ENCODE data around the gene HNF4A. TPM values are rescaled to one million over a fixed set of nuclear protein-coding genes. Genes with fewer than 3 reads are reported as not detected.

The HNF4A gene
- total and polyA plus RNA-seq, 2 of the 13 experiments (the other 11 are each of a cell fraction or from before 2014, with no cell fraction given) = 80.9 to 169 TPM

GRCh38 chr20:44400671-44400969, 45.1 kb downstream of the HNF4A start (continued):
- TF ChIP-seq, protein P1, sequence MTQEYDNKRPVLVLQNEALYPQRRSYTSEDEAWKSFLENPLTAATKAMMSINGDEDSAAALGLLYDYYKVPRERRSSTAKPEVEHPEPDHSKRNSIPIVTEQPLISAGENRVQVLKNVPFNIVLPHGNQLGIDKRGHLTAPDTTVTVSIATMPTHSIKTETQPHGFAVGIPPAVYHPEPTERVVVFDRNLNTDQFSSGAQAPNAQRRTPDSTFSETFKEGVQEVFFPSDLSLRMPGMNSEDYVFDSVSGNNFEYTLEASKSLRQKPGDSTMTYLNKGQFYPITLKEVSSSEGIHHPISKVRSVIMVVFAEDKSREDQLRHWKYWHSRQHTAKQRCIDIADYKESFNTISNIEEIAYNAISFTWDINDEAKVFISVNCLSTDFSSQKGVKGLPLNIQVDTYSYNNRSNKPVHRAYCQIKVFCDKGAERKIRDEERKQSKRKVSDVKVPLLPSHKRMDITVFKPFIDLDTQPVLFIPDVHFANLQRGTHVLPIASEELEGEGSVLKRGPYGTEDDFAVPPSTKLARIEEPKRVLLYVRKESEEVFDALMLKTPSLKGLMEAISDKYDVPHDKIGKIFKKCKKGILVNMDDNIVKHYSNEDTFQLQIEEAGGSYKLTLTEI (CRISPR knock-in tag; conservative IDR thresholded peaks at IDR 0.05) = no peak
- TF ChIP-seq ZNF335 (CRISPR knock-in tag; IDR thresholded peaks at IDR 0.05) (no peak), CAMTA2 (CRISPR knock-in tag; IDR thresholded peaks at IDR 0.05; ENCODE audit: borderline replicate concordance) (no peak), ZNF232 (CRISPR knock-in tag; IDR thresholded peaks at IDR 0.05; ENCODE audit: borderline replicate concordance) (no peak), ZHX1 (CRISPR knock-in tag; IDR thresholded peaks at IDR 0.05; ENCODE audit: low read depth) (0 out of 2 replicates have a peak, but pooled peaks have one; percentile 3), ZBTB33 (CRISPR knock-in tag; IDR thresholded peaks at IDR 0.05) (no peak), SKIL (CRISPR knock-in tag; IDR thresholded peaks at IDR 0.05; ENCODE audit: borderline replicate concordance) (no peak), TARDBP (CRISPR knock-in tag; IDR thresholded peaks at IDR 0.05) (no peak), ZNF354B (CRISPR knock-in tag; IDR thresholded peaks at IDR 0.05) (peak; percentile 91; the same call in 1 of the 2 replicates), ZNF616 (CRISPR knock-in tag; IDR thresholded peaks at IDR 0.05; ENCODE audit: low read depth) (no peak), SATB2 (CRISPR knock-in tag; IDR thresholded peaks at IDR 0.05) (no peak), MIXL1 (CRISPR knock-in tag; IDR thresholded peaks at IDR 0.05) (no peak)
- TF ChIP-seq, protein P2, sequence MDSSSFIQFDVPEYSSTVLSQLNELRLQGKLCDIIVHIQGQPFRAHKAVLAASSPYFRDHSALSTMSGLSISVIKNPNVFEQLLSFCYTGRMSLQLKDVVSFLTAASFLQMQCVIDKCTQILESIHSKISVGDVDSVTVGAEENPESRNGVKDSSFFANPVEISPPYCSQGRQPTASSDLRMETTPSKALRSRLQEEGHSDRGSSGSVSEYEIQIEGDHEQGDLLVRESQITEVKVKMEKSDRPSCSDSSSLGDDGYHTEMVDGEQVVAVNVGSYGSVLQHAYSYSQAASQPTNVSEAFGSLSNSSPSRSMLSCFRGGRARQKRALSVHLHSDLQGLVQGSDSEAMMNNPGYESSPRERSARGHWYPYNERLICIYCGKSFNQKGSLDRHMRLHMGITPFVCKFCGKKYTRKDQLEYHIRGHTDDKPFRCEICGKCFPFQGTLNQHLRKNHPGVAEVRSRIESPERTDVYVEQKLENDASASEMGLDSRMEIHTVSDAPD (CRISPR knock-in tag; IDR thresholded peaks at IDR 0.05) = peak; percentile 93; the same call in 1 of the 2 replicates
- TF ChIP-seq, protein P3, sequence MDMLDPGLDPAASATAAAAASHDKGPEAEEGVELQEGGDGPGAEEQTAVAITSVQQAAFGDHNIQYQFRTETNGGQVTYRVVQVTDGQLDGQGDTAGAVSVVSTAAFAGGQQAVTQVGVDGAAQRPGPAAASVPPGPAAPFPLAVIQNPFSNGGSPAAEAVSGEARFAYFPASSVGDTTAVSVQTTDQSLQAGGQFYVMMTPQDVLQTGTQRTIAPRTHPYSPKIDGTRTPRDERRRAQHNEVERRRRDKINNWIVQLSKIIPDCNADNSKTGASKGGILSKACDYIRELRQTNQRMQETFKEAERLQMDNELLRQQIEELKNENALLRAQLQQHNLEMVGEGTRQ (IDR thresholded peaks at IDR 0.05; ENCODE audit: low read depth, low read length) = no peak
- TF ChIP-seq, protein P3 (CRISPR knock-in tag; IDR thresholded peaks at IDR 0.05; ENCODE audit: borderline replicate concordance) = no peak; the same call in 1 of the 2 replicates
